Suprapubic skin (tissue), 4 donors: ENCODE measurements around the gene SPIN4. TPM values are rescaled to one million over a fixed set of nuclear protein-coding genes. Genes with fewer than 3 reads are reported as not detected.
"Not testable (repeated sequence)": the region's sequence is repeated elsewhere in the genome, so short reads cannot be mapped to it uniquely, and the experiment has no call there.

ENCODE experiments used
- DNase-seq, 2 donors: peaks; one replicate each; pipeline ENCODE4 v3.0.0-alpha.2; 2019; ENCODE audit warnings: low spot score in 2 of 2
- H3K27ac ChIP-seq: fragments of 200-600 bp; sonication (generic); one replicate; pipeline ENCODE4 v1.5.1; 2019
- H3K27me3 ChIP-seq: fragments of 200-600 bp; sonication (generic); one replicate; pipeline ENCODE4 v1.5.1; 2019
- H3K36me3 ChIP-seq: fragments of 200-600 bp; sonication (generic); one replicate; pipeline ENCODE4 v1.5.1; 2019
- H3K4me1 ChIP-seq: fragments of 200-600 bp; sonication (generic); one replicate; pipeline ENCODE4 v1.5.1; 2019
- H3K4me3 ChIP-seq: fragments of 200-600 bp; sonication (generic); one replicate; pipeline ENCODE4 v1.5.1; 2019; ENCODE audit warnings: mild to moderate bottlenecking
- H3K9me3 ChIP-seq: fragments of 200-600 bp; sonication (generic); one replicate; pipeline ENCODE4 v1.5.1; 2019
- EP300 ChIP-seq: sonication (generic); formaldehyde crosslinking; IDR thresholded peaks from one replicate; pipeline ENCODE4 v1.6.1; 2017; ENCODE audit warnings: antibody characterized with exemption
- POLR2A ChIP-seq, 2 donors: fragments of 450-650 bp; IDR thresholded peaks; one replicate each; pipeline ENCODE4 v1.6.1; 2017; ENCODE audit warnings: antibody characterized with exemption in 2 of 2, mild to moderate bottlenecking in 2 of 2, moderate library complexity in 2 of 2
- POLR2AphosphoS5 ChIP-seq, 3 donors: sonication (generic); formaldehyde crosslinking; IDR thresholded peaks; one replicate each; pipeline ENCODE4 v1.6.1; 2017; ENCODE audit warnings: antibody characterized with exemption in 3 of 3
- WGBS: methylation state at CpG from one replicate; pipeline ENCODE4 v1.1.5; 2018; 5-methylcytosine and 5-hydroxymethylcytosine counted together
- total RNA-seq, 4 donors: library from RNA; depleted of rRNA; stranded (reverse); fragments of >200 nt; gene quantifications; one replicate each; pipeline ENCODE4 v1.1.0, GENCODE V29; 2016
- TF ChIP-seq, protein P1 (sequence below), 2 donors: fragments of 200-600 bp in 1 of 2; fragments of 450-650 bp in 1 of 2; sonication (generic) in 1 of 2; IDR thresholded peaks; one replicate each; pipeline ENCODE4 v1.5.1; 2016 to 2019; ENCODE audit warnings: antibody characterized with exemption in 2 of 2, mild to moderate bottlenecking in 1 of 2, moderate library complexity in 1 of 2

SPIN4 gene
- 1 to 10 TPM; 1.6 to 4.3 (median 3.1) TPM for total RNA-seq

DNA sequence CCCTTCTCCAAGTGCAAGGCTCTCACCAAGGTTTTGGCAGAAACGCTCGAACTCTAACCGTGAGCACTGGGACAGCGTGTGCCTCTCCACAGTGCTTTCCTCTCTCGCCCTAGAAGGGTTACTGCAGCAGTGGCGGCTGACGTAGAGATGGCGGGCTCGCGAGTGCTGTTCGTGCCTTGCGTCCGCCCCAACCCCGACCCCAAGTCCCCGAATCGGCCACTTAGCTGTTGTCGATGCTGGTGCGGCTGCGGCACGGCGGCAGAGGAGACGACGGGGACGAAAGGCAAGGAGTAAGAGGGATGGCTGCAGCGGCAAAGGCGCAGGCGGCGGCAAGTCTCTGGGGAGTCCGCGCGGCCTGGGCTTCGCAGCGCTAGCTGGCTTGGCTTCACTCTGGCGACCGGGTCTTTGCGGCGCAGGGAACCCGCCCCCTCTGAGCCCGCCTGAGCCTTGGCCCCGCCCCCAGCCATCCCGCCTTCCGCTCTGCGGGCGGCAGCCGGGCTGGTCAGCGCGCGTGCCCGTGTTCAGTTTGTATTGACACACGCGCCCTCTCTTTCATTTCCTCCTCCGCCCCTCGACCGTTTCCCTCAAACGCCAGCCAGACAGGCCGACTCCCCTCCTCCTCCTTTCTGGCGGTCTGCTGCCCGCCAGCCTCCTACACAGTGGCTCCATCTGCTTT is at the start of gene SPIN4:
Gene SPIN4, minus strand, starts transcription at position 392 of the 676 bp plus-strand sequence. CDS start 513 bp downstream, outside the sequence.
- Histone ChIP-seq H3K27ac (peak within 1 kb of the TSS; percentile 51), H3K27me3 (no peaks in the 10 kb centered on the region), H3K9me3 (no peaks in the 10 kb centered on the region), H3K36me3 (no peaks in the 10 kb centered on the region), H3K4me1 (peaks cover 4% of the 10 kb centered on the region), H3K4me3 (peak within 1 kb of the TSS; percentile 62)
- TF ChIP-seq EP300 (no peak), POLR2AphosphoS5 (IDR thresholded peaks at IDR 0.05) (no peak), POLR2A (IDR thresholded peaks at IDR 0.05) (no peak)
- TF ChIP-seq, protein P1, sequence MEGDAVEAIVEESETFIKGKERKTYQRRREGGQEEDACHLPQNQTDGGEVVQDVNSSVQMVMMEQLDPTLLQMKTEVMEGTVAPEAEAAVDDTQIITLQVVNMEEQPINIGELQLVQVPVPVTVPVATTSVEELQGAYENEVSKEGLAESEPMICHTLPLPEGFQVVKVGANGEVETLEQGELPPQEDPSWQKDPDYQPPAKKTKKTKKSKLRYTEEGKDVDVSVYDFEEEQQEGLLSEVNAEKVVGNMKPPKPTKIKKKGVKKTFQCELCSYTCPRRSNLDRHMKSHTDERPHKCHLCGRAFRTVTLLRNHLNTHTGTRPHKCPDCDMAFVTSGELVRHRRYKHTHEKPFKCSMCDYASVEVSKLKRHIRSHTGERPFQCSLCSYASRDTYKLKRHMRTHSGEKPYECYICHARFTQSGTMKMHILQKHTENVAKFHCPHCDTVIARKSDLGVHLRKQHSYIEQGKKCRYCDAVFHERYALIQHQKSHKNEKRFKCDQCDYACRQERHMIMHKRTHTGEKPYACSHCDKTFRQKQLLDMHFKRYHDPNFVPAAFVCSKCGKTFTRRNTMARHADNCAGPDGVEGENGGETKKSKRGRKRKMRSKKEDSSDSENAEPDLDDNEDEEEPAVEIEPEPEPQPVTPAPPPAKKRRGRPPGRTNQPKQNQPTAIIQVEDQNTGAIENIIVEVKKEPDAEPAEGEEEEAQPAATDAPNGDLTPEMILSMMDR (IDR thresholded peaks at IDR 0.05): no peak
- peak; percentile 84 to 87 for DNase-seq
- 34% methylated on average over 21 of the region's 58 CpGs for WGBS

DNA sequence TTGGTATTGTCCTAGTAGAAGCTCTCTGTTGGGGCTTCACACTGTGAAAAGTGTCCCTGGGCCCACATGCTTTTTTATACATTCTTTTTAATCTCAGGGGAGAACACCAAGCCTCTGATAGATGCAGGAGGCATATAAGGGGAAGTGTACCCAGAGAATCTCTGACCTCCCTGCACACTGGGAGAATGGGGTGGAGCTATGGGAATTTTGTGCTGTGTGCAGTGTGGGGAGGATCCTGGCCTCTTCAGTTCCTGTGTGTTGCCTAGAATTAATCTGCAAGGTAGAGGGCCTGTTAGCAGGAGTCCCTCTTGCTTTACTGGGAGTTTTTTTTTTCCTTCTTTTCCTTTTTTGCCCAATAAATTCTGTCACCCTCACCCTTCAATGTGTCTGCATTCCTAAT is 49.2 kb upstream of the SPIN4 start:
- no peaks in the 10 kb centered on the region for H3K4me1 ChIP-seq
- no peak for DNase-seq
- H3K36me3 ChIP-seq: no peaks in the 10 kb centered on the region
- no peak overlapping the region for H3K4me3 ChIP-seq
- TF ChIP-seq, protein P1 (IDR thresholded peaks at IDR 0.05): no peak
- TF ChIP-seq POLR2AphosphoS5 (IDR thresholded peaks at IDR 0.05) (no peak), POLR2A (IDR thresholded peaks at IDR 0.05) (no peak), EP300 (no peak)
- no peaks in the 10 kb centered on the region for H3K27me3 ChIP-seq
- no peak overlapping the region for H3K27ac ChIP-seq
- no peaks in the 10 kb centered on the region for H3K9me3 ChIP-seq

DNA sequence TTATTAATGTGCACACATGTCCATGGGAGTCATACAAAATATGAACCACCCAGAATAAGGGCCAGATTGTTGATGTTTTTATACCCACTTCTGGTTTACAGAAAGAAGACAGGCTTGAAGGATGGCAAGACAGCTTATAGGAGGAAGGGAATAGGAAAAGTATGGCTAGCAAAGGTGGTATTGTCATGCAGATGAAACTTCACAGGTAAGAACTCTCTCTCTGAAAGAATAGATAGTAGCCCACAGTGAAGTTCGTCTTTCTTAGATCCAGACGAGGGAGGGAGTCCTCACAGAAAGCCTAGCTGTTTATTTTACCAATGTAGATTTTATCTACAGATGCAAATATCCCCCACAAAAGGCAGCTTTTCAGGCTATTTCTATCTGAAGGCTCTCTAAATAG is 43.7 kb upstream of the SPIN4 start:
- WGBS: 70% methylated on average over 2 of the region's 2 CpGs
- H3K4me3 ChIP-seq: no peak overlapping the region

DNA sequence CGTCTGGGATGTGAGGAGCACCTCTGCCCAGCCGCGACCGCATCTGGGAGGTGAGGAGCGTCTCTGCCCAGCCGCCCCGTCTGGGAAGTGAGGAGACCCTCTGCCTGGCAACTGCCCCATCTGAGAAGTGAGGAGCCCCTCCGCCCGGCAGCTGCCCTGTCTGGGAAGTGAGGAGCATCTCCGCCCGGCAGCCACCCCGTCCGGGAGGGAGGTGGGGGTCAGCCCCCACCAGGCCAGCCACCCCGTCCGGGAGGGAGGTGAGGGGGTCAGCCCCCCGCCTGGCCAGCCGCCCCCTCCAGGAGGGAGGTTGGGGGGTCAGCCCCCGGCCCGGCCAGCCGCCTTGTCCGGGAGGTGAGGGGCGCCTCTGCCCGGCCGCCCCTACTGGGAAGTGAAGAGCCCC is 42.0 kb upstream of the SPIN4 start:
- not testable (repeated sequence) for H3K27me3 ChIP-seq, H3K4me1 ChIP-seq, DNase-seq, H3K9me3 ChIP-seq, H3K4me3 ChIP-seq, H3K36me3 ChIP-seq, H3K27ac ChIP-seq
- WGBS: 90% methylated on average over 4 of the region's 24 CpGs

More for the DNA sequence above, 43.7 kb upstream of the SPIN4 start:
- Histone ChIP-seq H3K9me3 (no peaks in the 10 kb centered on the region), H3K27ac (no peak overlapping the region), H3K36me3 (no peaks in the 10 kb centered on the region), H3K4me1 (no peaks in the 10 kb centered on the region), H3K27me3 (no peaks in the 10 kb centered on the region)
- TF ChIP-seq POLR2A (IDR thresholded peaks at IDR 0.05) (no peak), EP300 (no peak), POLR2AphosphoS5 (IDR thresholded peaks at IDR 0.05) (no peak)
- TF ChIP-seq, protein P1 (IDR thresholded peaks at IDR 0.05): no peak
- DNase-seq: no peak

DNA sequence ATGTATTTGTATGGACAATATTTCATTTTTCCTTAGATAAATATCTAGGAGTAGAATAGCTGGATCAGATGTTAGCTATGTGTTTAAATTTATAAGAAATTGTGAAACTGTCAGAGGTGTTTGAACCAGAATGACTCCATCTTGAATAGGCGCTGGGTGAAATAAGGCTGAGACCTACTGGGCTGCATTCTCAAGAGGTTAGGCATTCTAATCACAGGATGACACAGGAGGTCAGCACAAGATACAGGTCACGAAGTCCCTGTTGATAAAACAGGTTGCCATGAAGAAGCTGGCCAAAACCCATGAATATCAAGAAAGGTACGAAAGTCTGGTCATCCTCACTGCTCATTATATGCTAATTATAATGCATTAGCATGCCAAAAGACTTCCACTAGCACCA is 36.3 kb upstream of the SPIN4 start:
- H3K9me3 ChIP-seq: no peaks in the 10 kb centered on the region
- DNase-seq: no peak
- WGBS: 73% methylated on average over 3 of the region's 3 CpGs
- H3K4me3 ChIP-seq: no peak overlapping the region
- TF ChIP-seq POLR2A (IDR thresholded peaks at IDR 0.05): no peak
- no peak for TF ChIP-seq POLR2AphosphoS5 (IDR thresholded peaks at IDR 0.05)
- no peak for TF ChIP-seq EP300
- TF ChIP-seq, protein P1 (IDR thresholded peaks at IDR 0.05): no peak
- no peaks in the 10 kb centered on the region for H3K27me3 ChIP-seq
- H3K27ac ChIP-seq: no peak overlapping the region
- H3K36me3 ChIP-seq: no peaks in the 10 kb centered on the region
- no peaks in the 10 kb centered on the region for H3K4me1 ChIP-seq

DNA sequence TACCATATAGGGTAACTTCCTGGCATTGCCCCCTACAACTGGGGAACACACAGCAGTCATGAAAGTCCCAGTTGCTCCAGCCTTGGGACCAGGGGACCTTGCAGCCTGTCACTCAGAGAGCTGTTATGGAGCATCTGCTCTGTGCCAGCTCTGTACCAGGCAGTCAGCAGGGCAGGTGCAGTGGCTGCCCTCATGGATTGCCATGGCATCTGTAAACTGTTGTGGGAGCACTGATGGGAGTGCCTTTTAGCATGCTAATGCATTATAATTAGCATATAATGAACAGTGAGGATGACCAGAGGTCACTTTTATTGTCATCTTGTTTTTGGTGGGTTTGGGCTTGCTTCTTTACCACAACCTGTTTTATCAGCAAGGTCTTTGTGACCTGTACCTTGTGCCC is 33.1 kb upstream of the SPIN4 start:
- not testable (repeated sequence) for H3K27me3 ChIP-seq, H3K4me1 ChIP-seq, DNase-seq, H3K36me3 ChIP-seq, H3K4me3 ChIP-seq, H3K27ac ChIP-seq, H3K9me3 ChIP-seq

DNA sequence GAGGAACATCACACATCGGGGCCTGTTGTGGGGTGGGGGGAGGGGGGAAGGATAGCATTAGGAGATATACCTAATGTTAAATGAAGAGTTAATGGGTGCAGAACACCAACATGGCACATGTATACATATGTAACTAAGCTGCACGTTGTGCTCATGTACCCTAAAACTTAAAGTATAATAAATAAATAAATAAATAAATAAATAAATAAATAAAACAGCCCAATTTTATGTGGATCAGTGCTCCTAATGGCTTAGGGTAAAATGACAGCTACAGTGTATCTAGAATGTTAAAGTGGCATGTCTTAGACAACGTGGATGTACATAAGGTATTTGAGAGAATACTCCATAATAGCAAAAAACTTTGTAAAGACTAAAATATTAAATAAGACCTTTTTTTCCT is 21.9 kb upstream of the SPIN4 start:
- not testable (repeated sequence) for H3K36me3 ChIP-seq, DNase-seq, H3K4me3 ChIP-seq, H3K27ac ChIP-seq, H3K27me3 ChIP-seq, H3K9me3 ChIP-seq, H3K4me1 ChIP-seq
- WGBS: 96% methylated on average over 3 of the region's 3 CpGs

DNA sequence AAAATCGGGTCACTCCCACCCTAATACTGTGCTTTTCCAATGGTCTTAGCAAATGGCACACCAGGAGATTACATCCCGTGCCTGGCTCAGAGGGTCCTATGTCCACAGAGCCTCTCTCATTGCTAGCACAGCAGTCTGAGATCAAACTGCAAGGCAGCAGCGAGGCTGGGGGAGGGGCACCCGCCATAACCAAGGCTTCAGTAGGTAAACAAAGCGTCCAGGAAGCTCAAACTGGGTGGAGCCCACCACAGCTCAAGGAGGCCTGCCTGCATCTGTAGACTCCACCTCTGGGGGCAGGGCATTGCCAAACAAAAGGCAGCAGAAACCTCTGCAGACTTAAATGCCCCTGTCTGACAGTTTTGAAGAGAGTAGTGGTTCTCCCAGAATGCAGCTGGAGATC is 16.6 kb upstream of the SPIN4 start:
- H3K4me1 ChIP-seq, H3K9me3 ChIP-seq, H3K4me3 ChIP-seq, DNase-seq, H3K27me3 ChIP-seq, H3K27ac ChIP-seq, H3K36me3 ChIP-seq: not testable (repeated sequence)
- WGBS: 64% methylated on average over 3 of the region's 5 CpGs
